Sigmoid colon (tissue), 4 donors: ENCODE data around the gene INAFM2.

Experiments
- EP300 ChIP-seq, 4 donors: sonication (generic); formaldehyde crosslinking; IDR thresholded peaks; one replicate each; pipeline ENCODE4 v1.6.1; 2017; ENCODE audit warnings: antibody characterized with exemption in 4 of 4
- POLR2A ChIP-seq, 2 donors: fragments of 450-650 bp; IDR thresholded peaks; one replicate each; pipeline ENCODE4 v1.6.1; 2016; ENCODE audit warnings: antibody characterized with exemption in 2 of 2, mild to moderate bottlenecking in 2 of 2, moderate library complexity in 2 of 2
- TF ChIP-seq, protein P1 (sequence below), 4 experiments: fragments of 450-650 bp in 3 of 4; fragments of 200-600 bp in 1 of 4; IDR thresholded peaks; one replicate each; pipeline ENCODE4 v1.5.1; 2016 to 2019; ENCODE audit warnings: antibody characterized with exemption in 4 of 4, mild to moderate bottlenecking in 3 of 4, moderate library complexity in 2 of 4

GRCh38 chr15:40372981-40373380, 49.5 kb downstream of the INAFM2 start:
- TF ChIP-seq, protein P1, sequence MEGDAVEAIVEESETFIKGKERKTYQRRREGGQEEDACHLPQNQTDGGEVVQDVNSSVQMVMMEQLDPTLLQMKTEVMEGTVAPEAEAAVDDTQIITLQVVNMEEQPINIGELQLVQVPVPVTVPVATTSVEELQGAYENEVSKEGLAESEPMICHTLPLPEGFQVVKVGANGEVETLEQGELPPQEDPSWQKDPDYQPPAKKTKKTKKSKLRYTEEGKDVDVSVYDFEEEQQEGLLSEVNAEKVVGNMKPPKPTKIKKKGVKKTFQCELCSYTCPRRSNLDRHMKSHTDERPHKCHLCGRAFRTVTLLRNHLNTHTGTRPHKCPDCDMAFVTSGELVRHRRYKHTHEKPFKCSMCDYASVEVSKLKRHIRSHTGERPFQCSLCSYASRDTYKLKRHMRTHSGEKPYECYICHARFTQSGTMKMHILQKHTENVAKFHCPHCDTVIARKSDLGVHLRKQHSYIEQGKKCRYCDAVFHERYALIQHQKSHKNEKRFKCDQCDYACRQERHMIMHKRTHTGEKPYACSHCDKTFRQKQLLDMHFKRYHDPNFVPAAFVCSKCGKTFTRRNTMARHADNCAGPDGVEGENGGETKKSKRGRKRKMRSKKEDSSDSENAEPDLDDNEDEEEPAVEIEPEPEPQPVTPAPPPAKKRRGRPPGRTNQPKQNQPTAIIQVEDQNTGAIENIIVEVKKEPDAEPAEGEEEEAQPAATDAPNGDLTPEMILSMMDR (IDR thresholded peaks at IDR 0.05): no peak
- TF ChIP-seq EP300 (IDR thresholded peaks at IDR 0.05) (no peak), POLR2A (IDR thresholded peaks at IDR 0.05) (no peak)
